Measurements from ENCODE around the gene CDC26.

GRCh38 chr9:113319054-113319453 lies 43.7 kb upstream of the CDC26 start:
- TF ChIP-seq CTCF (IDR thresholded peaks at IDR 0.05 in 4 of 5, conservative IDR thresholded peaks at IDR 0.05 in 1 of 5) (no peak), POLR2A (IDR thresholded peaks at IDR 0.05) (no peak)
